Left lung (tissue), 10 donors: ENCODE results near the gene PRSS12. TPM values are rescaled to one million over a fixed set of nuclear protein-coding genes. Genes with fewer than 3 reads are reported as not detected.
"Not testable (repeated sequence)": the region's sequence is repeated elsewhere in the genome, so short reads cannot be mapped to it uniquely, and the experiment has no call there.

Source experiments
- ATAC-seq: fragments of 200-7000 bp; cut with Tn5 transposase; one replicate; pipeline ENCODE4 v1.9.1; 2020; ENCODE audit warnings: moderate library complexity
- DNase-seq, 4 donors: peaks; one replicate each; pipeline ENCODE4 v3.0.0-alpha.2; 2013 to 2020
- H3K27ac ChIP-seq, 2 donors: fragments of 200-600 bp; sonication (generic) in 1 of 2; one replicate each; pipeline versions ENCODE4 v1.5.0 to v1.8.0; 2020 to 2021
- H3K27me3 ChIP-seq, 2 donors: fragments of 200-600 bp; sonication (generic) in 1 of 2; one replicate each; pipeline versions ENCODE4 v1.5.0 to v1.8.0; 2020 to 2021
- H3K36me3 ChIP-seq, 2 donors: fragments of 200-600 bp; sonication (generic) in 1 of 2; one replicate each; pipeline versions ENCODE4 v1.5.0 to v1.8.0; 2020 to 2021
- H3K4me1 ChIP-seq, 2 donors: fragments of 200-600 bp; one replicate each; pipeline ENCODE4 v1.8.0; 2021
- H3K4me3 ChIP-seq, 2 donors: fragments of 200-600 bp; sonication (generic) in 1 of 2; one replicate each; pipeline versions ENCODE4 v1.5.0 to v1.8.0; 2020 to 2021; ENCODE audit warnings: mild to moderate bottlenecking in 1 of 2
- H3K9me3 ChIP-seq, 2 donors: fragments of 200-600 bp; sonication (generic) in 1 of 2; one replicate each; pipeline versions ENCODE4 v1.5.0 to v1.8.0; 2020 to 2021
- CTCF ChIP-seq, 2 donors: fragments of 200-600 bp; sonication (generic) in 1 of 2; IDR thresholded peaks; one replicate each; pipeline versions ENCODE4 v1.5.0 to v1.8.0; 2021; ENCODE audit warnings: antibody characterized with exemption in 2 of 2
- intact Hi-C, 2 donors: fragments of 100-400 bp; cut with DNase I; formaldehyde crosslinking; loops; one replicate each; pipeline versions ENCODE4 v1.11.2 to v1.14.2; 2022
- polyA plus RNA-seq, 6 donors: library from polyadenylated mRNA; unstranded; fragments of 120-200 nt; gene quantifications; one replicate each; pipeline ENCODE4 v1.2.1, GENCODE V29; 2013; ENCODE audit not compliant: insufficient read length in 6 of 6
- total RNA-seq, 2 donors: library from RNA; stranded (reverse); fragmentation: NEBNext Ultra II Directional; extraction: Animal tissue kit (Norgen Biotek cat#: 25700); gene quantifications; one replicate each; pipeline ENCODE4 v1.2.1, GENCODE V29; 2021
- donor health status: DM: no; HTN: yes; CAD: no.
- donor health status: DM: no; HTN: no; CAD: no.

Gene PRSS12
- total and polyA plus RNA-seq, 8 donors = 3.8 to 49.8 (median 38.8) TPM

GRCh38 chr4:118270492-118270891 is 82.3 kb downstream of the PRSS12 start:
- Histone ChIP-seq H3K4me1 (peaks cover 0 to 1% of the 10 kb centered on the region in 2 donors), H3K27me3 (peaks cover 0 to 3% of the 10 kb centered on the region in 2 donors), H3K36me3 (no peaks in the 10 kb centered on the region), H3K9me3 (no peaks in the 10 kb centered on the region), H3K27ac (no peak overlapping the region), H3K4me3 (no peak overlapping the region)
- ATAC-seq (peak; percentile 45), DNase-seq (no peak)
- TF ChIP-seq CTCF (IDR thresholded peaks at IDR 0.05) = peak; percentile 34 to 42
- intact Hi-C loops = no loop called here

GRCh38 chr4:118268780-118269179 is 84.0 kb downstream of the PRSS12 start:
- no peak overlapping the region for H3K27ac ChIP-seq
- ATAC-seq = no peak
- no peak for TF ChIP-seq CTCF (IDR thresholded peaks at IDR 0.05)
- H3K27me3 ChIP-seq = peaks cover 0 to 20% of the 10 kb centered on the region in 2 donors
- no peak for DNase-seq
- no peaks in the 10 kb centered on the region for H3K36me3 ChIP-seq
- no peaks in the 10 kb centered on the region for H3K9me3 ChIP-seq
- no peak overlapping the region for H3K4me3 ChIP-seq
- peaks cover 0 to 7% of the 10 kb centered on the region in 2 donors for H3K4me1 ChIP-seq
- intact Hi-C loops = no loop called here

- H3K4me3 ChIP-seq, ATAC-seq, H3K4me1 ChIP-seq, H3K9me3 ChIP-seq, H3K36me3 ChIP-seq, DNase-seq, H3K27ac ChIP-seq, intact Hi-C loops: not testable (repeated sequence)
- peaks cover 0 to 23% of the 10 kb centered on the region in 2 donors for H3K27me3 ChIP-seq
These were observed 86.7 kb downstream of the PRSS12 start for GRCh38 chr4:118266145-118266496.

- no peak for TF ChIP-seq CTCF (IDR thresholded peaks at IDR 0.05)
- intact Hi-C loops = no loop called here
- H3K4me3 ChIP-seq = peak overlapping the region; percentile 46 to 51
- DNase-seq (peak in 3 of 4 donors; percentile 46 to 88 (median 67)), ATAC-seq (peak; percentile 92)
- H3K9me3 ChIP-seq = no peaks in the 10 kb centered on the region
- H3K27ac ChIP-seq = no peak overlapping the region
- H3K4me1 ChIP-seq = peaks cover 0 to 7% of the 10 kb centered on the region in 2 donors
- H3K36me3 ChIP-seq = no peaks in the 10 kb centered on the region
- peaks cover 0 to 23% of the 10 kb centered on the region in 2 donors for H3K27me3 ChIP-seq
These were observed 87.3 kb downstream of the PRSS12 start for GRCh38 chr4:118265312-118266144.

GRCh38 chr4:118264096-118264495 is 88.7 kb downstream of the PRSS12 start:
- DNase-seq (no peak), ATAC-seq (no peak)
- Histone ChIP-seq H3K4me3 (no peak overlapping the region), H3K27me3 (peaks cover 0 to 23% of the 10 kb centered on the region in 2 donors), H3K36me3 (no peaks in the 10 kb centered on the region), H3K9me3 (no peaks in the 10 kb centered on the region), H3K4me1 (peaks cover 0 to 7% of the 10 kb centered on the region in 2 donors), H3K27ac (no peak overlapping the region)
- no peak for TF ChIP-seq CTCF (IDR thresholded peaks at IDR 0.05)
- intact Hi-C loops = no loop called here
